ENCODE data around the gene HPX. TPM values are rescaled to one million over a fixed set of nuclear protein-coding genes. Genes with fewer than 3 reads are reported as not detected.

The HPX gene
- total RNA-seq, 6 experiments from 2014 or later, result 0.29 to 0.76 (median 0.55) TPM

GRCh38 chr11:6438979-6439571, 1.7 kb downstream of the HPX start:
- DNase-seq, result peak; percentile 55
- Mint-ChIP-seq H3K4me1 (ENCODE audit: low read depth) (no peaks in the 10 kb centered on the region), H3K36me3 (ENCODE audit: low read depth) (no peaks in the 10 kb centered on the region), H3K9me3 (no peaks in the 10 kb centered on the region), H3K4me3 (no peak overlapping the region), H3K27me3 (ENCODE audit: insufficient read depth) (no peaks in the 10 kb centered on the region; the same call in none of the 2 replicates), H3K27ac (no peak overlapping the region)
- peak; percentile 84 for TF ChIP-seq CTCF (IDR thresholded peaks at IDR 0.05)

- no peak for TF ChIP-seq CTCF (IDR thresholded peaks at IDR 0.05)
- Mint-ChIP-seq H3K4me1 (ENCODE audit: low read depth) (peaks cover 2% of the 10 kb centered on the region), H3K27ac (no peak overlapping the region), H3K36me3 (ENCODE audit: low read depth) (no peaks in the 10 kb centered on the region), H3K27me3 (ENCODE audit: insufficient read depth) (peaks cover 3% of the 10 kb centered on the region), H3K4me3 (no peak overlapping the region), H3K9me3 (no peaks in the 10 kb centered on the region)
- DNase-seq, result no peak
Measured at GRCh38 chr11:6437993-6438392, 2.8 kb downstream of the HPX start.

GRCh38 chr11:6437423-6437822, 3.4 kb downstream of the HPX start:
- H3K36me3 Mint-ChIP-seq (ENCODE audit: low read depth), result no peaks in the 10 kb centered on the region
- TF ChIP-seq CTCF (IDR thresholded peaks at IDR 0.05), result no peak
- no peak overlapping the region for H3K4me3 Mint-ChIP-seq
- H3K27me3 Mint-ChIP-seq (ENCODE audit: insufficient read depth), result peaks cover 3% of the 10 kb centered on the region
- H3K27ac Mint-ChIP-seq, result no peak overlapping the region
- DNase-seq, result no peak
- H3K9me3 Mint-ChIP-seq, result no peaks in the 10 kb centered on the region
- peaks cover 8% of the 10 kb centered on the region for H3K4me1 Mint-ChIP-seq (ENCODE audit: low read depth)

GRCh38 chr11:6433998-6434660, 6.7 kb downstream of the HPX start:
- H3K27me3 Mint-ChIP-seq (ENCODE audit: insufficient read depth), result peaks cover 5% of the 10 kb centered on the region
- no peaks in the 10 kb centered on the region for H3K36me3 Mint-ChIP-seq (ENCODE audit: low read depth)
- H3K27ac Mint-ChIP-seq, result no peak overlapping the region
- DNase-seq, result no peak
- no peaks in the 10 kb centered on the region for H3K9me3 Mint-ChIP-seq
- TF ChIP-seq CTCF (IDR thresholded peaks at IDR 0.05), result no peak
- peaks cover 25% of the 10 kb centered on the region for H3K4me1 Mint-ChIP-seq (ENCODE audit: low read depth)
- H3K4me3 Mint-ChIP-seq, result no peak overlapping the region

- Mint-ChIP-seq H3K4me3 (no peak overlapping the region), H3K27me3 (ENCODE audit: insufficient read depth) (peaks cover 7% of the 10 kb centered on the region), H3K36me3 (ENCODE audit: low read depth) (no peaks in the 10 kb centered on the region), H3K9me3 (no peaks in the 10 kb centered on the region), H3K27ac (no peak overlapping the region), H3K4me1 (ENCODE audit: low read depth) (peaks cover 25% of the 10 kb centered on the region)
- no peak for TF ChIP-seq CTCF (IDR thresholded peaks at IDR 0.05)
- DNase-seq, result peak; percentile 84
Measured at GRCh38 chr11:6431861-6432260, 8.9 kb downstream of the HPX start.
